Esophagus muscularis mucosa (tissue), 4 donors: ENCODE results near the gene TNFRSF14. TPM values are rescaled to one million over a fixed set of nuclear protein-coding genes. Genes with fewer than 3 reads are reported as not detected.

Source experiments
- DNase-seq: peaks from one replicate; pipeline ENCODE4 v3.0.0-alpha.2; 2017; ENCODE audit errors: extremely low spot score
- H3K27ac ChIP-seq, 4 donors: fragments of 200-600 bp; sonication (generic); replicated peaks in 1 of 4; 1 replicate in 3 of 4; 2 replicates in 1 of 4; pipeline ENCODE4 v1.5.1; 2016 to 2019; ENCODE audit warnings: mild to moderate bottlenecking in 1 of 4
- H3K27me3 ChIP-seq, 4 donors: fragments of 200-600 bp; sonication (generic); one replicate each; pipeline versions ENCODE4 v1.5.1 to v1.6.0; 2016 to 2019
- H3K36me3 ChIP-seq, 4 donors: fragments of 200-600 bp; sonication (generic); one replicate each; pipeline ENCODE4 v1.5.1; 2016 to 2019
- H3K4me1 ChIP-seq, 4 donors: fragments of 200-600 bp; sonication (generic); one replicate each; pipeline ENCODE4 v1.5.1; 2016 to 2019
- H3K4me3 ChIP-seq, 4 donors: fragments of 200-600 bp; sonication (generic); 1 replicate in 2 of 4; 2 replicates in 2 of 4; pipeline ENCODE4 v1.5.1; 2016 to 2019; ENCODE audit warnings: mild to moderate bottlenecking in 4 of 4, moderate library complexity in 1 of 4
- H3K9me3 ChIP-seq, 4 donors: fragments of 200-600 bp; sonication (generic); 1 replicate in 3 of 4; 2 replicates in 1 of 4; pipeline ENCODE4 v1.5.1; 2016 to 2019
- CTCF ChIP-seq, 3 experiments: fragments of 200-600 bp in 2 of 3; fragments of 450-650 bp in 1 of 3; sonication (generic) in 2 of 3; IDR thresholded peaks; one replicate each; pipeline ENCODE4 v1.5.1; 2017 to 2019; ENCODE audit warnings: antibody characterized with exemption in 3 of 3, mild to moderate bottlenecking in 2 of 3, moderate library complexity in 1 of 3
- EP300 ChIP-seq: sonication (generic); formaldehyde crosslinking; IDR thresholded peaks from one replicate; pipeline ENCODE4 v1.6.1; 2017; ENCODE audit warnings: antibody characterized with exemption
- POLR2A ChIP-seq: fragments of 450-650 bp; IDR thresholded peaks from one replicate; pipeline ENCODE4 v1.6.1; 2017; ENCODE audit warnings: antibody characterized with exemption, moderate library complexity, mild to moderate bottlenecking, low read depth
- POLR2AphosphoS5 ChIP-seq, 2 donors: sonication (generic); formaldehyde crosslinking; IDR thresholded peaks; one replicate each; pipeline ENCODE4 v1.6.1; 2017; ENCODE audit warnings: antibody characterized with exemption in 2 of 2
- WGBS: methylation state at CpG from one replicate; pipeline ENCODE4 v1.1.5; 2018; 5-methylcytosine and 5-hydroxymethylcytosine counted together
- intact Hi-C: fragments of 100-400 bp; cut with DNase I; formaldehyde crosslinking; loops from one replicate; pipeline ENCODE4 v1.15.1; 2023
- total RNA-seq, 4 donors: library from RNA; depleted of rRNA; stranded (reverse); fragments of >200 nt; gene quantifications; one replicate each; pipeline versions ENCODE4 v1.1.0 to v1.2.1, GENCODE V29; 2016

TNFRSF14 gene
- total RNA-seq, 4 donors from 2014 or later = 26.2 to 49.2 (median 42.5) TPM

- H3K4me3 ChIP-seq = no peak overlapping the region
- H3K27ac ChIP-seq = no peak overlapping the region
- no peaks in the 10 kb centered on the region for H3K9me3 ChIP-seq
- 87% methylated on average over 3 of the region's 18 CpGs for WGBS
- no peak for DNase-seq
- peaks cover 0 to 20% (median 4%) of the 10 kb centered on the region in 4 donors for H3K27me3 ChIP-seq
- H3K4me1 ChIP-seq = peaks cover under 1 to 22% (median 13%) of the 10 kb centered on the region in 4 donors
- intact Hi-C loops = no loop called here
- H3K36me3 ChIP-seq = peaks cover 0 to 59% (median 49%) of the 10 kb centered on the region in 4 donors
- no peak for TF ChIP-seq POLR2AphosphoS5 (IDR thresholded peaks at IDR 0.05)
- TF ChIP-seq EP300 = no peak
- TF ChIP-seq POLR2A = no peak
- no peak for TF ChIP-seq CTCF (IDR thresholded peaks at IDR 0.05)
Observed at GRCh38 chr1:2563205-2563604, 7.0 kb downstream of the TNFRSF14 start.

GRCh38 chr1:2564006-2564814, 8.0 kb downstream of the TNFRSF14 start:
- WGBS = 86% methylated on average over 12 of the region's 20 CpGs
- intact Hi-C loops = no loop called here
- TF ChIP-seq CTCF (IDR thresholded peaks at IDR 0.05) (no peak), POLR2AphosphoS5 (IDR thresholded peaks at IDR 0.05) (no peak), EP300 (no peak), POLR2A (no peak)
- H3K27ac ChIP-seq = no peak overlapping the region
- H3K4me3 ChIP-seq = no peak overlapping the region
- H3K36me3 ChIP-seq = peaks cover 0 to 48% (median 39%) of the 10 kb centered on the region in 4 donors
- H3K9me3 ChIP-seq = no peaks in the 10 kb centered on the region
- no peak for DNase-seq
- H3K4me1 ChIP-seq = peaks cover 0 to 11% (median 5%) of the 10 kb centered on the region in 4 donors
- peaks cover 0 to 30% (median 4%) of the 10 kb centered on the region in 4 donors for H3K27me3 ChIP-seq

- Histone ChIP-seq H3K27ac (no peak overlapping the region), H3K4me3 (no peak overlapping the region), H3K27me3 (peaks cover 0 to 34% (median 4%) of the 10 kb centered on the region in 4 donors), H3K36me3 (peaks cover 0 to 42% (median 33%) of the 10 kb centered on the region in 4 donors), H3K9me3 (no peaks in the 10 kb centered on the region), H3K4me1 (peaks cover 0 to 5% (median 2%) of the 10 kb centered on the region in 4 donors)
- no peak for TF ChIP-seq POLR2AphosphoS5 (IDR thresholded peaks at IDR 0.05)
- no peak for TF ChIP-seq EP300
- TF ChIP-seq CTCF (IDR thresholded peaks at IDR 0.05) = no peak
- TF ChIP-seq POLR2A = no peak
- no peak for DNase-seq
- WGBS = 45% methylated on average over 11 of the region's 14 CpGs
- intact Hi-C loops = no loop called here
Observed at GRCh38 chr1:2564815-2565374, 8.7 kb downstream of the TNFRSF14 start.

- H3K36me3 ChIP-seq = peaks cover 0 to 27% (median 18%) of the 10 kb centered on the region in 4 donors
- H3K27ac ChIP-seq = no peak overlapping the region
- H3K27me3 ChIP-seq = peaks cover 0 to 47% (median 4%) of the 10 kb centered on the region in 4 donors
- H3K9me3 ChIP-seq = no peaks in the 10 kb centered on the region
- TF ChIP-seq POLR2A (no peak), CTCF (IDR thresholded peaks at IDR 0.05) (no peak), POLR2AphosphoS5 (IDR thresholded peaks at IDR 0.05) (no peak), EP300 (no peak)
- DNase-seq = no peak
- WGBS = 83% methylated on average over 34 of the region's 34 CpGs
- H3K4me1 ChIP-seq = no peaks in the 10 kb centered on the region
- no peak overlapping the region for H3K4me3 ChIP-seq
- intact Hi-C loops = no loop called here
Observed at GRCh38 chr1:2566101-2567045, 10.2 kb downstream of the TNFRSF14 start.
